NCI-H82 (cell line): ENCODE results near the gene AMER2.

Experiments
- DNase-seq: peaks from one replicate; lab custom pipeline; 2025; lab: John Stamatoyannopoulos, UW

AMER2 gene

GRCh38 chr13:25171517-25172302 is at the start of gene AMER2:
Gene AMER2, minus strand, starts transcription at chr13:25172288. Its CDS starts 669 bp downstream, at chr13:25171619.
- peak; percentile 97 for DNase-seq

- DNase-seq, result no peak
These were observed 45.9 kb upstream of the AMER2 start for GRCh38 chr13:25218019-25218418.

- peak; percentile 77 for DNase-seq
These were observed 45.2 kb upstream of the AMER2 start for GRCh38 chr13:25217023-25217885.

GRCh38 chr13:25215253-25215575 is 43.1 kb upstream of the AMER2 start:
- no peak for DNase-seq

- DNase-seq, result peak; percentile 17
These were observed 42.6 kb upstream of the AMER2 start for GRCh38 chr13:25214491-25215252.

GRCh38 chr13:25213715-25214114 is 41.6 kb upstream of the AMER2 start:
- peak; percentile 44 for DNase-seq

GRCh38 chr13:25210842-25211569 is 38.9 kb upstream of the AMER2 start:
- no peak for DNase-seq

- peak; percentile 69 for DNase-seq
These were observed 35.3 kb upstream of the AMER2 start for GRCh38 chr13:25207291-25207810.

GRCh38 chr13:25204863-25205262 is 32.8 kb upstream of the AMER2 start:
- no peak for DNase-seq

GRCh38 chr13:25203127-25203740 is 31.1 kb upstream of the AMER2 start:
- DNase-seq, result no peak

- DNase-seq, result no peak
These were observed 28.7 kb upstream of the AMER2 start for GRCh38 chr13:25200783-25201182.

GRCh38 chr13:25198647-25199046 is 26.6 kb upstream of the AMER2 start:
- no peak for DNase-seq

- no peak for DNase-seq
These were observed 24.9 kb upstream of the AMER2 start for GRCh38 chr13:25196971-25197370.

- peak; percentile 95 for DNase-seq
These were observed 20.8 kb upstream of the AMER2 start for GRCh38 chr13:25192936-25193335.

GRCh38 chr13:25192489-25192888 is 20.4 kb upstream of the AMER2 start:
- DNase-seq, result peak; percentile 60

- DNase-seq, result no peak
These were observed 20.0 kb upstream of the AMER2 start for GRCh38 chr13:25192052-25192451.

- DNase-seq, result peak; percentile 73
These were observed 18.7 kb upstream of the AMER2 start for GRCh38 chr13:25190771-25191170.

- DNase-seq, result peak; percentile 99
These were observed 18.2 kb upstream of the AMER2 start for GRCh38 chr13:25190256-25190655.

GRCh38 chr13:25187596-25187995 is 15.5 kb upstream of the AMER2 start:
- DNase-seq, result peak; percentile 21

GRCh38 chr13:25186187-25186586 is 14.1 kb upstream of the AMER2 start:
- no peak for DNase-seq

GRCh38 chr13:25181597-25181996 is 9.5 kb upstream of the AMER2 start:
- peak; percentile 82 for DNase-seq
